GM21423 (cell line): ENCODE results near the gene GRXCR2.
"Not testable (repeated sequence)": the region's sequence is repeated elsewhere in the genome, so short reads cannot be mapped to it uniquely, and the experiment has no call there.

Experiments used
- ATAC-seq: cut with Tn5 transposase; IDR thresholded peaks from one replicate; pipeline ENCODE4 v1.9.1; 2021; ENCODE audit warnings: mild to moderate bottlenecking, moderate library complexity; ENCODE audit not compliant: unreplicated experiment

Gene GRXCR2

GRCh38 chr5:145872914-145873313, at the start of gene GRXCR2:
Gene GRXCR2 (minus strand): TSS chr5:145873014. CDS start chr5:145872968, 46 bp downstream.
- no peak for ATAC-seq

GRCh38 chr5:145922059-145922458, 49.2 kb upstream of the GRXCR2 start:
- ATAC-seq, result no peak

GRCh38 chr5:145921211-145921610, 48.4 kb upstream of the GRXCR2 start:
- no peak for ATAC-seq

- ATAC-seq, result no peak
Measured at GRCh38 chr5:145920542-145921210, 47.9 kb upstream of the GRXCR2 start.

- ATAC-seq, result no peak
Measured at GRCh38 chr5:145919413-145919812, 46.6 kb upstream of the GRXCR2 start.

- ATAC-seq, result no peak
Measured at GRCh38 chr5:145918397-145918796, 45.6 kb upstream of the GRXCR2 start.

GRCh38 chr5:145917288-145917687, 44.5 kb upstream of the GRXCR2 start:
- no peak for ATAC-seq

GRCh38 chr5:145915970-145916638, 43.3 kb upstream of the GRXCR2 start:
- no peak for ATAC-seq

GRCh38 chr5:145913701-145914100, 40.9 kb upstream of the GRXCR2 start:
- ATAC-seq, result no peak

GRCh38 chr5:145912594-145912993, 39.8 kb upstream of the GRXCR2 start:
- no peak for ATAC-seq

- no peak for ATAC-seq
Measured at GRCh38 chr5:145912019-145912418, 39.2 kb upstream of the GRXCR2 start.

GRCh38 chr5:145911164-145911563, 38.4 kb upstream of the GRXCR2 start:
- no peak for ATAC-seq

GRCh38 chr5:145908206-145908960, 35.6 kb upstream of the GRXCR2 start:
- no peak for ATAC-seq

- ATAC-seq, result no peak
Measured at GRCh38 chr5:145906401-145906800, 33.6 kb upstream of the GRXCR2 start.

GRCh38 chr5:145904743-145905142, 31.9 kb upstream of the GRXCR2 start:
- ATAC-seq, result no peak

GRCh38 chr5:145903867-145904266, 31.1 kb upstream of the GRXCR2 start:
- ATAC-seq, result no peak

GRCh38 chr5:145903113-145903512, 30.3 kb upstream of the GRXCR2 start:
- no peak for ATAC-seq

- ATAC-seq, result no peak
Measured at GRCh38 chr5:145902421-145902820, 29.6 kb upstream of the GRXCR2 start.

- no peak for ATAC-seq
Measured at GRCh38 chr5:145898171-145898570, 25.4 kb upstream of the GRXCR2 start.

- not testable (repeated sequence) for ATAC-seq
Measured at GRCh38 chr5:145891378-145891777, 18.6 kb upstream of the GRXCR2 start.

GRCh38 chr5:145889611-145890010, 16.8 kb upstream of the GRXCR2 start:
- no peak for ATAC-seq
